C4-2B (cell line): ENCODE measurements around the gene JAZF1.

Experiments
- CTCF ChIP-seq: fragments of 450-650 bp; conservative IDR thresholded peaks from 2 replicates; pipeline ENCODE4 v1.5.1; 2017; ENCODE audit warnings: mild to moderate bottlenecking
- ZFX ChIP-seq: fragments of 450-650 bp; IDR thresholded peaks from 2 replicates; pipeline ENCODE4 v1.6.1; 2017

DNA sequence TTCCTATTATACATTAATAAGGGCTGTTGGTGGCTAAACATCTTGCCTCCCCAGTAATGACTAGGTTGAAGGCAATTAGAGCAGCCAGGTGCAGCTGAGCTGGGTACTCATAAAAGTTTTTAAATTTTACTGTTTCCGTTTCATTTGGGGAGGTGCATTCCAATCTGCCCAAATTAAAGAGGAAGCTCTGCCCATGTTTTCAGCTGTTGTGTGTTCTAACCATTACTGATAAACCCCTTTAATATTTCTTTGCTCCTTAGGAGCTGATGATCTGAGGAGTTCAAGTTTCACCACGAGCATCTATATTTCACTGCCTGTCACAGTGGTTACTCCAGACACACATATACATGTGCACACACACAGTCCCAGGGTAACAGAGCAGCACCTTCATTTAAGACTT lies 94.4 kb downstream of the JAZF1 start:
- TF ChIP-seq CTCF (no peak), ZFX (no peak)
